ENCODE results near the gene PNPLA6.

Gene PNPLA6

DNA sequence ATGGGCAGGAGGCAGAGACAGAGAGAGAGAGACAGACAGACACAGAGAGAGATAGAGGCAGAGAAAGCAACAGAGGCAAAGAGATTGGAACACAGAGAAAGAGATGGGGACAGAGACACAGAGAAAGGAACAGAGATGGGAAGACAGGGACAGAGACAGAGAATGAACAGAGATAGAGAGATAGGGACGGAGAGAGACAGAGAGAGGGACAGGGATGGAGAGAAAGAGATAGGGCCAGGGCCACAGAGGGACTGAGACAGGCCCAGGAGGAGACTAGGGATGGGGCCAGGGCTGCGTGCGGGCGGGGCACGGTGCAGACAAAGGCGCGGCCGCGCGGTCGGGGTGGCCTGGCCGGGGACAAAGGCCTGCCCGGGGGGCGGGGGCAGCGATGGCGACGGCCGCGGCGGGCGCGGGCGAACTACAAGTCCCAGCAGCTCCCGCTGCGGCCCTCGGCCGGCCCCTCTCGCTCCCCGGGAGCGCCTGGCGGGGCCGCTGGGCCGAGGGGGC, 19.8 kb upstream of the PNPLA6 start, which contains the start of gene ZNF358:
ZNF358 (plus strand) TSS at position 459 of the 507 bp plus-strand sequence. CDS start 3,140 bp downstream, outside the sequence.
- peak; percentile 8 for DNase-seq

GRCh38 chr19:7516333-7516732, 19.2 kb upstream of the PNPLA6 start:
- DNase-seq = no peak

DNA sequence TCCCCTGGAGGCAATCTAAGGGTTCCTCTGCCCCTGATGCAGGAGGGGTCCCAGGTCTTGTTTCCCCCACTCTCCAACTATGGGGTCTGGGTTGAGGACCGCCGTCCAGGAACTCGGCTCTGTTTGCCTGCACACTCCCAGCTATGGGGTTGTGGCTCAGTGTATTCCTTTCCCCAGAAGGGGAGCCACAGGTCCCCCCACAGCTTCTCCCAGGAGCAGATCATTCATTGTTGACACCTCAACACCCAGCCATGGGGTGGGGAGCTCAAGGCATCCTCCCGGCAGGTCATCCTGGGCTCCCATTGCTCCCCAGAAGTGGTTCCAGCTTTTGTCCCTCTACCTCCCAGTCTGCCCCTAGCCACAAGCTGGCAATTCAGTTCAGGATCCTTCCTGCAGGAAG, 18.6 kb upstream of the PNPLA6 start:
- no peak for DNase-seq

DNA sequence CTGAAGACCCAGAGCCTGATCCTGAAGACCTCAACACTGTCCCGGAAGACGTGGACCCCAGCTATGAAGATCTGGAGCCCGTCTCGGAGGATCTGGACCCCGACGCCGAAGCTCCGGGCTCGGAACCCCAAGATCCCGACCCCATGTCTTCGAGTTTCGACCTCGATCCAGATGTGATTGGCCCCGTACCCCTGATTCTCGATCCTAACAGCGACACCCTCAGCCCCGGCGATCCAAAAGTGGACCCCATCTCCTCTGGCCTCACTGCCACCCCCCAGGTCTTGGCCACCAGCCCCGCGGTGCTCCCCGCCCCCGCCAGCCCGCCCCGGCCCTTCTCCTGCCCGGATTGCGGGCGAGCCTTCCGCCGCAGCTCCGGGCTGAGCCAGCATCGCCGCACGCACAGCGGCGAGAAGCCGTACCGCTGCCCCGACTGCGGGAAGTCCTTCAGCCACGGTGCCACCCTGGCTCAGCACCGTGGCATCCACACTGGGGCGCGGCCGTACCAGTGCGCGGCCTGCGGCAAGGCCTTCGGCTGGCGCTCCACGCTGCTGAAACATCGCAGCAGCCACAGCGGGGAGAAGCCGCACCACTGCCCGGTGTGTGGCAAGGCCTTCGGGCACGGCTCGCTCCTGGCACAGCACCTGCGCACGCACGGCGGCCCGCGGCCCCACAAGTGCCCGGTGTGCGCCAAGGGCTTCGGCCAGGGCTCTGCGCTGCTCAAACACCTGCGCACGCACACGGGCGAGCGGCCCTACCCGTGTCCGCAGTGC, 16.0 kb upstream of the PNPLA6 start:
- DNase-seq = no peak

GRCh38 chr19:7520131-7521051, 15.1 kb upstream of the PNPLA6 start:
- DNase-seq = no peak

DNA sequence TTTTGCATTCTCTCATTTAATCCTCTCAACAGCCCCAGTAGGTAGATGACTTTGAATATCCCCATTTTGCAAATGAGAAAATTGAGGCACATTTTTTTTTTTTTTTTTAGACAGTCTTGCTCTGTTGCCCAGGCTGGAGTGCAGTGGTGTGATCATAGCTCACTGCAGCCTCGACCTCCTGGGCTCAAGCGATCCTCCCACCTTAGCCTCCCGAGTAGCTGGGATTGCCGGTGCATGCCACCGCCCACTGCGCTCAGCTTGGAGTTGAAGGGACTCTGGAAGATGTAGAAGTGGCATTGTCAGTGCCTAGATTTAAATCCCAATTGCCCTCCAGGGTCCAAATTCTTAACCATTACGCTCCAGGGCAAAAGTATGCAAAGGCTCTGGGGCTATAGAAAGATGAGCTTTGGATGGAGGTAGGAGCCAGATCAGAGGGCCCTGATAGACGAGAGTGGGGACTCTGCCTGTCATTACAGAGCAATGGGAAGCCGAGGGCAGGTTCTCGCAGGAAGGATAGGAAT, 13.9 kb upstream of the PNPLA6 start:
- no peak for DNase-seq

DNA sequence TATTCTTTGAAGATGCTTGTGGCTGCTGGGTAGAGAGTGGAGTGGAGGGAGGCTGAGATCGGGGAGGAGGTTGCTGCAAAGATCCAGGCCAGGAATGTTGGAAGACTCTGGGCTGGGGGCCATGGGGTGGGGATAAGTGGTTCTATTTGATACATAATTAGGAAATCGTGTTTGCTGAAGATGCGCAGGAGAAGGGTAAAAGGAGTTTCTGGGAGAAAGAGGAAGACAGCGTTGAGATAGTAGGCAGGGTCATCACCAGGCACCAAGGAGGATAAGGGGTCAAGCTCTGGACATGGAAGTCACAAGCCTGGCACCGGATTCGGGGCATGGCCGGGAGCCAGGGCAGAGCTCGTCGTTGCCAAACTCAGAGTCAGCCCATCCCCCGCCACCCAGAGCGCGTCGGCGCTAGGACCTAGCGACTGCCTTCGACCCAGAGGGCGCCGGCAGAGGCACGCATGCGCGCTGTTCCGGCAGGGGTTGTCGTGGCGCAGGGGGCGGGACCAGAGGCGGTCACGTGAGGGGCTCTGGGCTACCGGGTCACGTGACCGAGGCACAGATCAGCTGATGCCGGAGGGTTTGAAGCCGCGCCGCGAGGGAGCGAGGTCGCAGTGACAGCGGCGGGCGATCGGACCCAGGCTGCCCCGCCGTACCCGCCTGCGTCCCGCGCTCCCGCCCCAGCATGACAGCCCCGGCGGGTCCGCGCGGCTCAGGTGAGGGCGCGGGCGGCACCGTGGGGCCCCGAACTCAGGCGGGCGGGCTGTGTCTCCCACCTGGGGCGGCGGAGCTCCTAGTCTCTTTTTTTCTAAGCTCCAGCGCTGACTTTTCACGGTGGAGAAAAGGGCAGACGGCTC, 13.2 kb upstream of the PNPLA6 start, which contains the start of gene MCOLN1:
MCOLN1 (plus strand) TSS at position 553 of the 851 bp plus-strand sequence; CDS start at position 680, 127 bp downstream.
- DNase-seq = peak; percentile 72

DNA sequence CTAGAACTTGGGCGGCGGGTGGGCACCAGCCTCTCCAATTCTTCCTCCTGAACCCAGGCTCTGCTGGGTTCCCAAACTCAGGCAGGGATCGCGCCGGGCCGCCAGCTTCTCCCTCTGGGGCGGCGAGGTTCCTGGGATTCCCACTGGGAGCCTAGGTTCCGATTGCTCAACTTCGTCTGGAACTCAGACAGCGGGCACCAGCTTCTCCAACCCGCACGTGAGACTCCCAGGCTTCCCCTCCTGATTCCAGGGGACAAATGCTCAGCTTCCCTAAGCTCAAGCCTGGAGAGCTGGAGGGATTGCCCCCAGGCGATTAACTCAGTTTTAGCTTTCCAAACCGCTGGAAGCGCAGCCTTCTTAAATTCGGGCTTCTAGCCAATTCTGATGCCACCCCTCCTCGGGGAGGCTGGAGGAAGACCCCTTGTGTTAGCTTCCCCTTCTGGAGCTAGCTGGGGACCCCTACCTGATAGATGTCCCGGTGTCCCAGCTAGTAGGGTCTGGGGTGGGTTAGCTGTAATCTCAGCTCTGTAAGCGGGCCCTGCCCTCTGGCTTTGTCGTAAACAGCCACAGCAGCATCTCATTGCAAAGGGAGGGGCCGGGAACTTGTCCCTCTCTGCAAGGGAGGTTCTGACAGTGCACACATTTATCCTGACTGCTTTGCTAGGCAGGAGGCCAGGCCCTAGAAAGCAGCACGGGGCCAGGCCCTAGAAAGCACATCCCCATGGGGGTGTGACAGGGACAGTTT, 12.4 kb upstream of the PNPLA6 start:
- DNase-seq = no peak

- DNase-seq = no peak
These were observed 11.0 kb upstream of the PNPLA6 start for GRCh38 chr19:7524523-7524922.

- no peak for DNase-seq
These were observed 10.4 kb upstream of the PNPLA6 start for GRCh38 chr19:7524992-7525739.

DNA sequence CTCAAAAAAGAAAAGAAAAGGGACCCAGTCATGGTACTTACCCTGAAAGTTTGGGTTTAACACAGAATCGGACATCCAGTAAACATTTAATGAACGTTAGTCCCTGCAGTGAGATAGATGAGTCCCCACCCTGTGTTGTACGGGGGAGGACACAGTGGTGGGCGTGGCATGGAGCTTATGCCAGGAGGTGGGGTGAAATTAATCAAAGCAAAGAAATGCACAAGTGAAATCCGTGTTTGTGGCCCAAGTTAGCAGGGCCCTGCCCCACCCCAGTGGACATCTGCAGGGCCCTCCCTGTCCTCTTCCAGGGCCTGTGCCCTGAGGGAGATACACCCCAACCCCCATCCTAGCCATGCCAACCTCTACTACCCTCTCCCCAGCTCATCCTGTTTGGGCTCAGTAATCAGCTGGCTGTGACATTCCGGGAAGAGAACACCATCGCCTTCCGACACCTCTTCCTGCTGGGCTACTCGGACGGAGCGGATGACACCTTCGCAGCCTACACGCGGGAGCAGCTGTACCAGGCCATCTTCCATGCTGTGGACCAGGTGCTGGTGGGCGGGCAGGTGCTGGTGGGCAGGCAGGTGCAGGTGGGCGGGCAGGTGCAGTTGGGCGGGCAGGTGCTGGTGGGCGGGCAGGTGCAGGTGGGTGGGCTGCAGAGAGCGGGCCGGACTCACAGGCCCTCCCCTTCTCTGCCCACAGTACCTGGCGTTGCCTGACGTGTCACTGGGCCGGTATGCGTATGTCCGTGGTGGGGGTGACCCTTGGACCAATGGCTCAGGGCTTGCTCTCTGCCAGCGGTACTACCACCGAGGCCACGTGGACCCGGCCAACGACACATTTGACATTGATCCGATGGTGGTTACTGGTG, 9.2 kb upstream of the PNPLA6 start:
- no peak for DNase-seq

- DNase-seq = no peak
These were observed 7.9 kb upstream of the PNPLA6 start for GRCh38 chr19:7527516-7528191.

DNA sequence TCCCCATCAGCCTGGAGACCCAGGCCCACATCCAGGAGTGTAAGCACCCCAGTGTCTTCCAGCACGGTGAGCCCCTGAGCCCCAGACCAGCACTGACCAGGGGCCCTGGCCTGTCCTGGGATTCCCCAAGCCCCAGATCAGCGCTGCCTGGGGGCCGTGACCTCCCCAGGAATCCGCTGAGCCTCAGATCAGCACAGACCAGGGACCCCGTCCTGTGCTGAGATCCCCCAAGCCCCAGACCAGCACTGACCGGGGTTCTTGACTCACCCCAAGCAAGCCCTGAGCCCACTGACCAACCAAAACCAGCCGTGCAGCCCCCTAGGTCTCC, 7.4 kb upstream of the PNPLA6 start:
- DNase-seq = no peak

- no peak for DNase-seq
These were observed 6.8 kb upstream of the PNPLA6 start for GRCh38 chr19:7528522-7529245.

DNA sequence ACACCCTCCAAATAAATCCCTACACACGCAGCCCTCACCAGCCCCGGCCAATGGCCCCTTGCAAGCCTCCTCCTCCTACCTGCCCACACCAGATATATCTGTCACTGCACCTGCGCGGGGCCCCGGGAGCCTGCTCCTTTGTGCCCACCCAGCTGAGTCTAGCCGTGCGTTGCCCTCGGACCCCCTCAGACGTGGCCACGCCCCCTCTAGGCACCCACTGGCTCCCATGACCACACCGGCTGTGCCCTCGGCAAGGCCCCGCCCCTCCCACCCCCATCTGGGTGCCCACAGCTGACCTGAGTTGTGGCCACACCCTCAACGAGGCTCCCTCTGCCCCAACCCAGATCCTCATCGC, 6.3 kb upstream of the PNPLA6 start:
- no peak for DNase-seq

GRCh38 chr19:7529610-7530490, 5.7 kb upstream of the PNPLA6 start:
- DNase-seq = no peak

DNA sequence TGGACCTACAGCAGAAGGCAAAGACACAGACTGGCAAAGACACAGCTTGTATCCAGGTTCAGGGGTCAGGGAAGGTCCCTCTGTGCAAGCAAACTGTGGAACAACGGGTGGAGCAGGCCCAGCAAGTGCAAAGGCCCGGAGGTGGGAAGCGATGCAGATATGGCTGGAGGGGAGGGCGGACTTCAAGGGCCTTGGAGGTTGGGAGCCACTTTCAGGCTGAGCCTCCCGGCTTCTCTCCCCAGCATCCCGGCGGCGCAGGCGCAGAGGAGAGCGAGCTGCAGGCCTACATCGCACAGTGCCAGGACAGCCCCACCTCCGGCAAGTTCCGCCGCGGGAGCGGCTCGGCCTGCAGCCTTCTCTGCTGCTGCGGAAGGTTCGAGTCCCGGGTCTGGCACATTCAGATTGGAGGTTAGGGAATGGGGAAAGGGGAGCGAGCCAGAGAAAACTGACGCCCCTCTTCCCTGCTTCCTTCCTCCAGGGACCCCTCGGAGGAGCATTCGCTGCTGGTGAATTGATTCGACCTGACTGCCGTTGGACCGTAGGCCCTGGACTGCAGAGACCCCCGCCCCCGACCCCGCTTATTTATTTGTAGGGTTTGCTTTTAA, 2.1 kb upstream of the PNPLA6 start:
- no peak for DNase-seq
